GM19035 (cell line): ENCODE results near the gene ARL5C.

Experiments used
- ATAC-seq: cut with Tn5 transposase; IDR thresholded peaks from one replicate; pipeline ENCODE4 v1.9.1; 2021; ENCODE audit not compliant: unreplicated experiment

Gene ARL5C

GRCh38 chr17:39110435-39111136 lies 55.4 kb downstream of the ARL5C start:
- ATAC-seq = no peak

- no peak for ATAC-seq
Observed at GRCh38 chr17:39108461-39109375, 57.2 kb downstream of the ARL5C start.

GRCh38 chr17:39107973-39108372 lies 58.0 kb downstream of the ARL5C start:
- no peak for ATAC-seq

GRCh38 chr17:39107155-39107554 lies 58.8 kb downstream of the ARL5C start:
- no peak for ATAC-seq
